Measurements from ENCODE around the gene FBXL17.

FBXL17 gene

DNA sequence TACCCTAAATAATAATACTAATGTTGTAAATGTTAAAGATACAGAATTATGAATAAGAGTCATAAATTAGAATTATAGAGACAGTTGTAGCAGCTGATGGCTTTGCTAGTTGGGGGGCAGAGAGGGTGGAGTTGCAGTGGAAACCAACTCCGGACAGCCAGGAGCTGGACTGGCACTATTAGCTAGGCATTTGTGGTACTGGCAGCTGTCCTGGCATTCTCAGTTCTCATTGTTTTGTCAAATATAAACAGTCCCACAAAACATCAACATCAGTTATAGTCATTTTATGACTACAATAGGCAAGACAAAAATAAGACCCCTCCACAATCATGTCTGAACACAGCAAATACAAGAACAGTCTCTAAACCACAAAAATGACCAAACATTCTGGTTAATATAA, 2.8 kb upstream of the FBXL17 start:
- no peak overlapping the region for H3K27ac ChIP-seq (ENCODE audit: low read depth, low read length)
- H3K9ac ChIP-seq (ENCODE audit: low read length): no peak overlapping the region
- H3K9me2 ChIP-seq (replicated peaks; ENCODE audit: insufficient read depth, low read length): no peaks in the 10 kb centered on the region
- H3K36me3 ChIP-seq (ENCODE audit: low read length): no peaks in the 10 kb centered on the region
- H3K4me2 ChIP-seq (ENCODE audit: low read depth, low read length, poor library complexity, severe bottlenecking): no peak overlapping the region
- H4K20me1 ChIP-seq (ENCODE audit: low read depth, low read length): no peaks in the 10 kb centered on the region
- H3K79me2 ChIP-seq (ENCODE audit: insufficient read depth, low read length): no peaks in the 10 kb centered on the region
- H3K9me3 ChIP-seq (ENCODE audit: insufficient read depth, low read length): no peaks in the 10 kb centered on the region
- H3K27me3 ChIP-seq (ENCODE audit: low read length): no peaks in the 10 kb centered on the region
- no peak overlapping the region for H2AFZ ChIP-seq (ENCODE audit: low read depth, low read length, severe bottlenecking)
- 0 out of 2 replicates have a peak, but pooled peaks cover 3% of the 10 kb centered on the region for H3F3A ChIP-seq (ENCODE audit: insufficient read depth)
- H3K4me3 ChIP-seq (ENCODE audit: insufficient read depth, low read length, poor library complexity, severe bottlenecking): no peak overlapping the region
- TF ChIP-seq, protein P1, sequence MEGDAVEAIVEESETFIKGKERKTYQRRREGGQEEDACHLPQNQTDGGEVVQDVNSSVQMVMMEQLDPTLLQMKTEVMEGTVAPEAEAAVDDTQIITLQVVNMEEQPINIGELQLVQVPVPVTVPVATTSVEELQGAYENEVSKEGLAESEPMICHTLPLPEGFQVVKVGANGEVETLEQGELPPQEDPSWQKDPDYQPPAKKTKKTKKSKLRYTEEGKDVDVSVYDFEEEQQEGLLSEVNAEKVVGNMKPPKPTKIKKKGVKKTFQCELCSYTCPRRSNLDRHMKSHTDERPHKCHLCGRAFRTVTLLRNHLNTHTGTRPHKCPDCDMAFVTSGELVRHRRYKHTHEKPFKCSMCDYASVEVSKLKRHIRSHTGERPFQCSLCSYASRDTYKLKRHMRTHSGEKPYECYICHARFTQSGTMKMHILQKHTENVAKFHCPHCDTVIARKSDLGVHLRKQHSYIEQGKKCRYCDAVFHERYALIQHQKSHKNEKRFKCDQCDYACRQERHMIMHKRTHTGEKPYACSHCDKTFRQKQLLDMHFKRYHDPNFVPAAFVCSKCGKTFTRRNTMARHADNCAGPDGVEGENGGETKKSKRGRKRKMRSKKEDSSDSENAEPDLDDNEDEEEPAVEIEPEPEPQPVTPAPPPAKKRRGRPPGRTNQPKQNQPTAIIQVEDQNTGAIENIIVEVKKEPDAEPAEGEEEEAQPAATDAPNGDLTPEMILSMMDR (IDR thresholded peaks at IDR 0.05; ENCODE audit: insufficient read depth, low read length, poor library complexity, severe bottlenecking): no peak
- no peak for TF ChIP-seq EZH2phosphoT487 (conservative IDR thresholded peaks at IDR 0.05; ENCODE audit: low read length)

DNA sequence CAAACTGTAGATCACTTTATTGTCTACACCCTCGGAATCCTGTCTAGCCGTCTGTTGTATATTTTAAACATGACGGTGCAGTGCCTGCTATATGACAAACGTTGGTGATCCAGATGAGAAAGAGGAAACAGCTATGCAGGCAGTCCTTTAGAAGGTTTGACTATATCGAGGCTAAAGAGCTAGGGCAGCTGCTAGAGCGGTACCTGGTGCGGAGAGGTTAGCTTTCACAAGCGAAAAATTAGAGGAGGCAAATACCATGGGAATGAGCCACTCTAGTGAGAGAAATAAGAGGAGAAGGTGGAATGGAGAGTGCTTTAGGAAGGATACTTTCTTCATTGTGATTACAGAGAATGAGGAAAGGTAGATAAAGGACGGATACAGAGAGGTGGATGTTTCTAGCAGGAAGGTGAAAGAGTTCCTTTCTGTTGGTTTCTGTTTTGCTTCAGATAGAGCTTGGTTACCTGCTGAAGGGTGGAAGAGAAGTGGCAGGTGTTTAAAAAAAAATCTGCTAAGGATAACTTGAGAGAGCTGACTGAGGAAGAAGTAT, 959 bp upstream of the FBXL17 start:
- Histone ChIP-seq H3K4me3 (ENCODE audit: insufficient read depth, low read length, poor library complexity, severe bottlenecking) (peak overlapping the region; percentile 54), H3K9ac (ENCODE audit: low read length) (peak overlapping the region; percentile 88), H3K27ac (ENCODE audit: low read depth, low read length) (peak overlapping the region; percentile 89), H3K79me2 (ENCODE audit: insufficient read depth, low read length) (0 out of 2 replicates have a peak, but pooled peaks cover 6% of the 10 kb centered on the region), H3K4me2 (ENCODE audit: low read depth, low read length, poor library complexity, severe bottlenecking) (peak overlapping the region; percentile 91), H4K20me1 (ENCODE audit: low read depth, low read length) (no peaks in the 10 kb centered on the region), H2AFZ (ENCODE audit: low read depth, low read length, severe bottlenecking) (peak overlapping the region; percentile 56), H3K9me3 (ENCODE audit: insufficient read depth, low read length) (no peaks in the 10 kb centered on the region), H3K9me2 (replicated peaks; ENCODE audit: insufficient read depth, low read length) (no peaks in the 10 kb centered on the region), H3K36me3 (ENCODE audit: low read length) (no peaks in the 10 kb centered on the region), H3K27me3 (ENCODE audit: low read length) (no peaks in the 10 kb centered on the region), H3F3A (ENCODE audit: insufficient read depth) (0 out of 2 replicates have a peak, but pooled peaks cover 3% of the 10 kb centered on the region)
- no peak for TF ChIP-seq EZH2phosphoT487 (conservative IDR thresholded peaks at IDR 0.05; ENCODE audit: low read length)
- TF ChIP-seq, protein P1 (IDR thresholded peaks at IDR 0.05; ENCODE audit: insufficient read depth, low read length, poor library complexity, severe bottlenecking): no peak

DNA sequence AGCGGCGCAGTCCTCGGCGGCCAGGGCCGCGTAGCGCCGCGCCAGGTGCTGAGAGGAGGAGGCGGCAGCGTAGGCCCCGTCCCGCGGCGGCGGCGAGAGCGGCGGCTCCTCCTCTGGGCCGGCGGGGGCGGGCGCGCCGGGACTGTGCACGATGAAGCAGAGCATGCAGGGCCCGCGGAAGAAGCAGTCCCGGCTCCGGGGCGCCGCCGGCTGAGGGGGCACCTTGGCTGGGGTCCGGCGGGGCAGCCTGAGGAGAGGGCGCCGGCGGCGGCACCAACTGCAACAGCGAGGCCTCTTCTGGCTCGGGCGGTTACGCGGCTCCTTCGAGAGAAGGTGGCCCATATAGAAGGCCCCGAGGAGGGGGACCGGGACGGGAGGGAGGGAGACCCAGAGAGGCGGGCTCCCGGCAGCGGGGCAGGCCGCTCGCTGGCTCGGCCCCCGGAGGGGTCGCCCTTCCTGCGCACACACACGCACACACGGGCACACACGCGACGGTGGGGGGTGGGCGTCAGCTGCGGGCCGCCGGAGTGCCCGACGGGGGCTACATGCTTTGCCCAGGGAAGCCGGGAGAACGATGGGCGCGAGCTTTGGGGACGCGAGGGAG, 446 bp downstream of the FBXL17 start:
- TF ChIP-seq, protein P1 (IDR thresholded peaks at IDR 0.05; ENCODE audit: insufficient read depth, low read length, poor library complexity, severe bottlenecking): no peak
- no peak for TF ChIP-seq EZH2phosphoT487 (conservative IDR thresholded peaks at IDR 0.05; ENCODE audit: low read length)
- Histone ChIP-seq H3K4me2 (ENCODE audit: low read depth, low read length, poor library complexity, severe bottlenecking) (peak overlapping the region; percentile 91), H2AFZ (ENCODE audit: low read depth, low read length, severe bottlenecking) (peak overlapping the region; percentile 26)

More for the DNA sequence above, 446 bp downstream of the FBXL17 start:
- Histone ChIP-seq H3K27me3 (ENCODE audit: low read length) (no peaks in the 10 kb centered on the region), H3K9ac (ENCODE audit: low read length) (peak overlapping the region; percentile 88), H3K9me2 (replicated peaks; ENCODE audit: insufficient read depth, low read length) (no peaks in the 10 kb centered on the region), H4K20me1 (ENCODE audit: low read depth, low read length) (no peaks in the 10 kb centered on the region), H3K36me3 (ENCODE audit: low read length) (no peaks in the 10 kb centered on the region), H3F3A (ENCODE audit: insufficient read depth) (0 out of 2 replicates have a peak, but pooled peaks cover 3% of the 10 kb centered on the region), H3K27ac (ENCODE audit: low read depth, low read length) (peak overlapping the region; percentile 89), H3K9me3 (ENCODE audit: insufficient read depth, low read length) (no peaks in the 10 kb centered on the region), H3K79me2 (ENCODE audit: insufficient read depth, low read length) (0 out of 2 replicates have a peak, but pooled peaks cover 6% of the 10 kb centered on the region), H3K4me3 (ENCODE audit: insufficient read depth, low read length, poor library complexity, severe bottlenecking) (peak overlapping the region; percentile 54)

Data from SU-DHL-6 (cell line).